Stimulated activated CD4-positive, alpha-beta T cell treated with anti-CD3 and anti-CD28 coated beads, TNF-alpha, amount 100 ng/mL, for 4 hours (primary cell): ENCODE results near the gene ENOPH1.

Experiments
- DNase-seq, 3 experiments: peaks; one replicate each; pipeline ENCODE4 v3.0.0-alpha.2; 2020; ENCODE audit warnings: low read depth in 3 of 3

Gene ENOPH1

DNA sequence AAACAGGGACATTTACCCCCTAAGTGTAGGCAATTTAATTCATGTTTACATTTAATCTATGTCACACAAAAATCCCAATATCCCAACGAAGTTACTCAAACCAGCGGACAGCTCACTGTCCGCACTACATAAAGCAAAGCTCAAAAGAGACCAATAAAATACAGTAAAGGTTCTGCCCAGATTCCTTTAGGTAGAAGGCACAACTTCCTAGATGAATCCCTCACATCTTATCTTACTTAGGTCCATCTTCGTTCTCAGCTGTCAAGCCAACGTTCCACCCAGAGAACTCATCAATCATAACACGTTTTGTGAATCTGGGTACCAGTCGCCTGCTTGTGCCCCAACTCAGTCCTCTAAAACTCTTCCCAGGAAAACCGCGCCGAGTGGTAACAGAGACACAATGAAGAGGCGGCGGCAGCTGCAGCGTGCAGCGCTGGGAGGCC lies 1.8 kb upstream of the ENOPH1 start:
- DNase-seq, result no peak

DNA sequence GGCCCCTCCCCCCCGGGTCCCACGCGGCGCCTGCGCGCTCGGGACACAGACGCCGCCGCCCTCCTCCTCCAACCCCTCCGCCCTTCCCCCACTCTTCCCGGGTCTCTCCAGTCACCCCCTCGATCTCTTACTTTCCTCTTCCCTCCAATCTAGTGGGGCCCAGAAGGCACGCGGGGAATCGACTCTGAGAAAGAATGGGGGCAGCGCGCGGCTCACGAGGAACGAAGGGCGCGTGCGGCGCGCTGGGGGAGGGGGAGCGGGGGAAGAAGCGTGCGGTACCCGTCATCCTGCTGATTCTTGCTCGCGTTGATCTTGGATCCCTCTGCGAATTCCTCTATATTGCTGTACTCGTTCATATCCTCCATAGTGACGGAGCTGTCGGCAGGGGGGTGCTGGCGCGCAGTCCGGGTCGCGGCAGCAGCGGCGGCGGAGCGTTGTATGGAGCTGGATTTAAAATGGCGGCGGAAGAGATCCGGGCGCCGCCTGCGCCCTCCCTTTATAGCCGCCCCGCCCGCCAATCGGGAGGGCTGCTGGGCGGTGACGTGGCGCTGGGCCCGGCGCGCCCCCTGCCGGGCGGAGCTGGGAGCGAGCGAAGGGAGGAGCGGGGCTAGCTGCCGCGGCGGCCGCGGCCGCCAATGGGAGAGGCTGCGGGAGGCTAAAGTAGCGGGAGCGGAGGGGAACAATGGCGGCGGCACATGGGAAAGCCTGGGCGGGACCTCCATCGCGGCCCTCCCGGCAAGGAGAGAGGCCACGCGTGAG lies 1.2 kb upstream of the ENOPH1 start:
- peak; percentile 85 to 87 (median 87) for DNase-seq

DNA sequence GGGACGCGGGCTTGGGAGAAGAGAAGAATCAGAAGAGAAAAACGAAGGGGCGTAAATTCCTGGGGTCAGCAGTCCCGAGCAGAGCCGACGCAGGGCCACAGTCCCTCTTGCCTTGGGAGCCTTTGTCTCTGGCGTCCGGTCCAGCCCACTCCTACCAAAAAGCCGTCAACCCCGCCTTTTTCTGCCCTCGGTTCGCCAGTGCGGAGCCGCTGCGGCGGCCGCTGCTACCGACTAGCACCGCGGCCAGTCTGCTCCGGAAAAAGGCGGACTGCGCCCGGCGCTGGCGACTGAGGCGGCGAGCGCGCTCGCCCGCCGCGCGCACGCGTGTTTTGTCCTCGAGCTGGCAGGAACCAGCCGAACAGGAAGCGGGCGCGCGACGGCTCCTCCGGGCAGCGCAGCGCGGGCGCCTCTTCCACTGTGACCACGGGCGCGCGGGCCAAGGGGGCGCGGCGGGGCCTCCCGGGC lies 630 bp upstream of the ENOPH1 start:
- no peak for DNase-seq

DNA sequence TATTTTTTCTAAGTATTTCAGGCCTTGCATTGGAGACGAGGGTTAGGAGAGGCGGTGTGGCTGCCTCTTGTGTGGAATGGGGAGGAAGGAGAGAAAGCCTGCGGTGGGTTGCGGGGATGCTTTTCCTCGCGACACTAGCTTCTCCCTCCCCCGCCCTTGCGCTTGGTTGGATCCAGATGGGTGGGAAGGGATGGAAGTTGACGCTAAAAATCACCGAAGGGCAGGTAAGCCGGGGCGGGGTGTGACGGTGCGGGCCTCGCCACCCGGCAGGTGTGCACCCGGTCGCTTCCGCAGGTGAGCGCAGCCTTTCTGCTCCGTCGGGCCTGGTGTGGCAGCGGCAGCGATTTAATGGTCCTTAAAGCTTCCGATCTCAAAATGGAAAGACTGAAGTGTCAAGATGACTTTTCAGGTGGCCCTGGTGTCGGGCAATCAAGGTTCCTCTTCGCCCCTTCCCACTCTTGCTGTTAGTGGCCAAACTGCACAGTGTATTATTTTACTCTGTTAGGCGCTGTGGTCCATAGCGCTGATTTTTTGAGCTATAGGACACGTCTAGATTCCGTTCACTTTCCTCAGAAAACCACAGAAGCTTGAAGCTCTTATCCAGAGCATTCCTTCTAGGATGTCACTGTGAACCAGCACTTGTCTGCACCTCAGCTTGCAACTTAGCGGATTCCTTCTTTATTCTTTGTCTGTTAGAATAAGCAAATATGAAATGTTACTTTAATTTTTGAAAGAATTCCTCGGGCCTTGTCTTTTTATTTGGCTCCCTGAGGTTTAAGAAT lies 765 bp downstream of the ENOPH1 start:
- peak in 2 of 3 experiments; percentile 12 to 15 for DNase-seq

DNA sequence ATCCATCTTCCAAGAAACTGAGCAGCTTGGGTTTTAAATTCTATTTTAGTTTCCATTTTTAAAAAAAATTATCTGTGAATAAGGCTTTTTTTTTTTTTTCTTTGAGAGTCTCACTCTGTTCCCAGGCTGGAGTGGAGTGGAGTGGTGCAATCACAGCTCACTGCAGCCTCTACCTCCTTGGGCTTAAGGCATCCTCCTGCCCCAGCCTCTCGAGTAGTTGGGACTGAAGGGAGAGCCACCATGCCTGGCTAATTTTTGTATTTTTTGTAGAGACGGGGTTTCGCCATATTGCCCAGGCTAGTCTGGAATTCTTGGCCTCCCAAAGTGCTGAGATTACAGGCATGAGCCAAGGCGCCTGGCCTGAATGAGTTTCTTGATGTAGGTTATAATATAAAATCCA lies 1.4 kb downstream of the ENOPH1 start:
- DNase-seq, result no peak

DNA sequence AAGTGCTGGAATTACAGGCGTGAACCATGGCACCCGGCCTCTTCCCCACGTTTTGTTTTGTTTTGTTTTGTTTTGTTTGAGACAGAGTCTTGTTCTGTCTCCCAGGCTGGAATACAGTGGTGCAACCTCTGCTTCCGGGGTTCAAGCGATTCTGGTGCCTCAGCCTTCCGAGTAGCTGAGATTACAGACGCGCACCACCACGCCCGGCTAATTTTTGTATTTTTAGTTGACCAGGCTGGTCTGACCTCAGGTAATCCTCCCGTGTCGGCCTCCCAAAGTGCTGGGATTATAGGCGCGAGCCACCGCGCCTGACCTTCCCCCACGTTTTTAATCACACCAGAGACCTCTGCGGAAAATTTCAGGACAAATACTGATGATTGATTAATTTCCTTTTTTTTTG lies 2.2 kb downstream of the ENOPH1 start:
- no peak for DNase-seq

DNA sequence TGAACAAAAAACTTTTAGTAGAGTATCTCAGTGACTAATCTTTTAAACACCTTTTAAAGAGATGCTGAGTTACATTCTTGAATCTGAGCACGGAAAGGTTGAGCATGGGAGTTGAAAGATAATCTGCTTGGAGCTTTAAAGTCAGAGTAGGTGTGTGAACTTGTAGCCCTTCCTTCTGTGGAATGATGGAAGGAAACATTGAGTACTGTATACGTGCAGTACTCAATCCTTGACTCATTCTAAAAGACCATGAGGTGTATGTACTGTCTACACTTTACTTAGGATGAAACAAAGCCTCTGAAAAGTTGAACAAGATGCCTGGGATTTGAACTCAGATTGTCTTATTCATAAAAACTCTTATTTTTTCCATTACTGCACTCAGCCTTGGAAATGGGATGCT lies 3.4 kb downstream of the ENOPH1 start:
- DNase-seq, result no peak

DNA sequence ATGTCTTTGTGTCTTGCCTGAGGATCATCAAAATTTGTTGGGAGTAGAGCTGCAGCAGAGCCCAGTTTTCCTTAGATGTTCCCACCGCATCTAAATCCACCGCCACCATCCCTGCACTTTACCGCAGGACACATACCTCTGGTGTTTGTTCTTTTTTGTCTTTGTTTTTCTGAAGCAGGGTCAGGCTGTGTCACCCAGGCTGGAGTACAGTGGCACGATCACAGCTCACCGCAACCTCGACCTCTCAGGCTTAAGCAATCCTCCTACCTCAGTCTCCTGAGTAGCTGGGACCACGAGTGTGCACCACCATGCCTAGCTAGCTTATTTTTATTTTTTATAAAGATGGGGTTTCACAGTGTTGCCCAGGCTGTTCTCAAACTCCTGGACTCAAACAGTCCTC lies 4.6 kb downstream of the ENOPH1 start:
- DNase-seq, result no peak

DNA sequence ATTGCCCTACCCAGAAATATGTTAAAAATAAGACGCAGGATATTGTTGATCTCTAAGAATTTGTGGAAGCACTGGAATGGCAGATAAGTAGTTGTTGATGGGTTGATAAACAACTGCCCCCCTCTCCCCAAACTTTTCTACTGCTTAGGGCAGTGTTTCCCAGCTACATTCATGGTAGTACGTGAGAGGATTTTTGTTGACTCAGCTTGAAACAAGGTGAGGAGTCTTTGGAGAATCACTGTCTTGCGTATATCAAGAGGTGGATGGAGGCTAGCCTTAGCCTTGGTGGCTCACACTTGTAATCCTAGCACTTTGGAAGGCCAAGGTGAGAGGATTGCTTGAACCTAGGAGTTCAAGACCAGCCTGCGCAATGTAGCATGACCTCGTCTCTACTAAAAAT lies 5.7 kb downstream of the ENOPH1 start:
- no peak for DNase-seq

DNA sequence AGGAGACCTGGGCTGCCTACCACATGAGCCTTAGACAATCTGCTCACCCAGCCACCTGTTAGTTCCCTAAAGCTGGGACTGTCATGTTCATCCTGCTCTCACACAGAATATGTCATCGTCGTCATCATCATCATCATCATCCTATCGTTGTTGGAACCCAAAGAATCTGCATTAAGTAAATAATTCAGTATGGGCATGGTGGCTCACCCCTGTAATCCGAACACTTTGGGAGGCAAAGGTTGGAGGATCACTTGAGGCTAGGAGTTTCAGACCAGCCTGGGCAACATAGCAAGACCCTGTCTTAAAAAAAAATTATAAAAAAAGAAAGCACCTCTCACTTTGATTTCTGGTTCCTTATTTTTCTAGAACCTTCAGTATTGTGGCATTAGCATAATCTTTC lies 6.4 kb downstream of the ENOPH1 start:
- DNase-seq, result no peak

DNA sequence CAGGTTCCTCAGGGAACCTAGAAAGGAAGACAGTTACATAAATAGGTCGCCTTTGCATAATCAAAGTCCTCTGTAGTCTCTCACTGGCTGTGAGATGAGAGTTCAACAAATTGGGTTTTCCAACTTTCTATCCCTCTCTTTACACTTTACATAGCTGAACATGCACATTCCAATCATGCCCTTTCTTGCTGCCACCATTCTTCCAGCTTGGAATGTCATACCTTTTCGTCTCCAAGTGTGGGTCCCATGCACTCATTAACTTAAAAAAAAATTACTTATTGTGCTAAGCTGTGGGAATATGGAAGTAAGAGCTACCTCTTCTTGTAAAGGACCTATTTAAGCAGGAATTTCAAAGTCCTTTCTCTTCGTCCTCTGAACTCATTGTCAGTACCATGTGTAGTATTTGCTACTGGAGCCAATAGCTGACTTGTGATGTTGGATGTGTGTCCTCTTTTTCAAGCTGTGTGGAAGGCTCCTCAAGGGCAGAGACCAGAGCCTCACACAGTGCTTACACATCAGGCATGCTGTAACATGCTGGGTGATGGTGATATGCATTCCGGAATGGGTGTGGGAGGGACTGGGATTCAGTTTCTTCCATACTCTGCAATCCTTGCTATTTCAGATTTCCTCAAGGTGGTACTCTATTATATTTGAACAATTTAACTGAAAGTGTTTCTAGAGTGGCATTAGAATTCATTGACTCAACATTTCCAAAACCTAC lies 7.1 kb downstream of the ENOPH1 start:
- no peak for DNase-seq

DNA sequence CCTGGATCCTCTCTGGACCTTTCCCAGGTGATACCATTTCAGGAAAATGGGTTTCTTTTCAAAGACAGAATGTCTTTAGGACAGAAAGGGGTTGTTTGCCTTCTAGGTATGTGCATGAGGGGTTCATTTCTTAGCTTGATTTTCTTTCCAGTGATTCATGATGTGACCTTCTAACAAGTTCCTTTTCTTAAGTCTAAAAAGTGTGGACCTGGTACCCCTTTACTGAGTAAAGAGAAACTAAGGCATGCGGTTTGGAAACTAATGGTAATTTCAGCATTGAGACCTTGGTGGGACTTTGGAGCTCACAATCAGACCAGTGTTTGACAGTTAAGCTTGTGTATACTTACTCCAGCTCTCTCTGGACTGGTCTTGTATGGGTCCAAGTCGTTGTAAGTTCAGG lies 8.7 kb downstream of the ENOPH1 start:
- no peak for DNase-seq

DNA sequence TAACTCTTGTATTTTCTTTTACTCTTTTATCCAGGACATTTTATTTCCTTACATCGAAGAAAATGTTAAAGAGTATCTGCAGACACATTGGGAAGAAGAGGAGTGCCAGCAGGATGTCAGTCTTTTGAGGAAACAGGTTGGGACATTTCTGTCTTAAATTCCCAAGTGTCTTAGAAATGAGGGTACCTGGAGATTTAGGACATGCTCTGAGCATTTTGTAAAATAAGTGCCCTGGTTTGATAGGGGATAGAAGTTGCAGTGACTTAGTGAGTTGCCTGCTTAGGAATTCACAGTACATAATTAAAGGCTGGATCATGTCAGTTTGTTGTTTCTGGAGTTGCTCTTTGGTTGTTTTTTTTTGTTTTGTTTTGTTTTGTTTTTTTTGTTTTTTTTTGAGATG lies 17.5 kb downstream of the ENOPH1 start:
- no peak for DNase-seq

DNA sequence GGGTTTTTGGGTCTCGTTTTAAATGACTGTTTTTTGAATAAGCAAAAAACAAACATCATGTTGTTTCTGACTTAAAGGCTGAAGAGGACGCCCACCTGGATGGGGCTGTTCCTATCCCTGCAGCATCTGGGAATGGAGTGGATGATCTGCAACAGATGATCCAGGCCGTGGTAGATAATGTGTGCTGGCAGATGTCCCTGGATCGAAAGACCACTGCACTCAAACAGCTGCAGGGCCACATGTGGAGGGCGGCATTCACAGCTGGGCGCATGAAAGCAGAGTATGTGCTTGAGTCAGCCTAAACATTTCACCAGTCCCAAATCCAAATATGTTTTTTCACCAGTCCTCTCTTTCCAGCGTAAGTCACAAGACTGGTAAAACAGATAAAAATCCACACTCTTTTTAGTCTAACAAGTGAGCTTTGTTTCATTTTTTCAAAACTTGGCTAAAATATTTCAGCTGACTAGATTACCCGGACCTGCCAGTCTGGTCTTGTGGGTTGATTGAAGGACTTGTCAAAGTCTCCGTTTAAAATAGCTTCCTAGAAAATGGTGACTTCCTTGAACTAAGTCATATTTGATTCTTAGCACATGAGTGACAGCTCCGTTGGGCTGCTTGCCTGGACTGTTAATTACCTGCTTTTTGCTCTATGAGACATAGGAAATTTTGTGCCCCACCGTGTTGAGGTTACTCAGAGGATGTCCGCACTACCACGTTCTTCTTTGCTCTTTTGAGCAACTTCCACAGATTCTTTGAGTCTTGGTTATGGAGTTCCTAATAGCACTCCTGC lies 20.8 kb downstream of the ENOPH1 start:
- DNase-seq, result no peak

DNA sequence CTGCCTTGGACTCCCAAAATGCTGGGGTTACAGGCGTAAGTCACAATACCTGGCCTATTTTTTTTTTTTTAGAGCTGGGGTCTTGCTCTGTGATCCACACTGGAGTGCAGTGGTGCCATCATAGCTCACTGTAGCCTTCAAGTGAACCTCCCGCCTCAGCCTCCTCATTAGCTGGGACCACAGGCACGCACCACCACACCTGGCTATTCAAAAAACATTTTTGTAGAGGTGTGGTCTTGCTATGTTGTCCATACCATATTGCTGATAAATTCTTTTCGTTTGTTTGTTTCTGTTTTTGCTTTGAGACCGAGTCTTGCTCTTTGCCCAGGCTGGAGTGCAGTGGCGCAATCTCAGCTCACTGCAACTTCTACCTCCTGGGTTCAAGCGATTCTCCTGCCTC lies 21.6 kb downstream of the ENOPH1 start:
- DNase-seq, result no peak

DNA sequence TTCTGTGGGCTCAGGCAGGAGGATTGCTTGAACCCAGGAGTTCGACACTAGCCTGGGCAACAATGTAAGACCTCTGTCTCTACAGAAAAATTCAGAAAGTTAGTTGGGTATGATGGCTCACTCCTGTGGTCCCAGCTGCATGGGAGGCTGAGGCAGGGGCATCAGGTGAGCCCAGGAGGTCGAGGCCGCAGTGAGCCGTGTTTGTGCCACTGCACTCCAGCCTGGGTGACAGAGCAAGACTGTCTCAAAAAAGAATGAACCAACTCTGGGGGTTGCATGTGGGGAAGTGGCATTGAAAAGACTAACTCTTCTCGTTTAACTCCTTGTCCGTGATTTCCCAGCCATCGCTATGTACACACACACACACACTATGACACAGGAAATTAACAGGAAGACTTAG lies 26.9 kb downstream of the ENOPH1 start:
- DNase-seq, result no peak

DNA sequence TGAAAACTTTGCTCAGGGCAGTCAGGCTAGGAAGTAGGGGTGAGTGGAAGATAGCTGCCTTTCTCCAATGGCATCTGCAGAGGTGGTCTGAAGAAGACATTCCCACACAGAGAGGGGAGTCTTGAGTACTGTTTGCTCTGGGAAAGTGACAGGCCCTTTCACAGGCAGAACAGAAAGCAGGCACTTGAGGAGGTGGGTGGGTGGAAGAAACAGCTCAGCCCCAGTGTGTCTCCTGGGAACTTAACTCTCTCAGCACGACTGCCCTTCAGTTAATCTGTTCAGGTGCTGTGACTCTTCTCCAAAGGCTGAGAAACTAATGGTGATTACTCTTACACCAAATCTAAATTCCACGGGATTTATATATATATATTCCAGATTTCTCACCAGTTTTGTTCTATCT lies 28.3 kb downstream of the ENOPH1 start:
- DNase-seq, result no peak

DNA sequence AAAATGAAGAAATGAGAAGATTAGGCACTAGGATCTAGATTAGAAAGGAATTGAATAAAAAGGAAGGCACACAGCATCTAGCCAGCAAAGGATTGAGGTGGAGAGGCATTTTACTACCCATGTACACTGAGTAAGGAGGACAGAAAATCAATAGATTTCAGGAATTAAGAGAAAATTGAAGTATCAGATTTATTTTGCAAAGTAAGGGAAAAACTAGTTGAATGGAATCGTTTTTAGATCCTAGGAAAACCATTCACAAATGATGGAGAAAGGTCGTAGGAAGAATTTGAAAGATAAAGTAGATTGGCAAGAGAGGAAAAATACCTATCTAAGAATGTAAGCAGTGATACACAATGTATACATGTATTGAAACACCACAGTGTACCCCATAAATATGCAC lies 31.3 kb downstream of the ENOPH1 start:
- DNase-seq, result no peak

DNA sequence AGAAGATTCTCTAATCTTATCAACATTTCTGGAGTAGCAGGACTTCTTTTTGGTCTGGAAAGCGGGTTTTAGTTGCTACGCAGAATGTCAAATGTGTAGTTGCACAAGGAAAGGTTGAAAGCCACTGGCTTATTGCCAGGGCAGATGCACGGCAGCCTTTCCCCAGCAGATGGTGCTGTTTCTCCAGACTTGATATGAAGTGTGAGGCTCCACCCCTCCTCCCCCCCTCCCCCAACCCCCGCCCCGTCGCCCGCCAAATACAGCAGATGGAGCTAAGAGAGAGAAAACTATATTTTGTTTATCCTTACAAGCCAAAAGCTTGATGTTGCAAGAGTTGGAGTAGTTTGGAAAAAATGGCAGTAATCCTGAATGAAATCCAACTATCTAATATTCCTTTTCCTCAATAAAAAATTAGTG lies 32.0 kb downstream of the ENOPH1 start:
- DNase-seq, result peak; percentile 56 to 77 (median 70)

DNA sequence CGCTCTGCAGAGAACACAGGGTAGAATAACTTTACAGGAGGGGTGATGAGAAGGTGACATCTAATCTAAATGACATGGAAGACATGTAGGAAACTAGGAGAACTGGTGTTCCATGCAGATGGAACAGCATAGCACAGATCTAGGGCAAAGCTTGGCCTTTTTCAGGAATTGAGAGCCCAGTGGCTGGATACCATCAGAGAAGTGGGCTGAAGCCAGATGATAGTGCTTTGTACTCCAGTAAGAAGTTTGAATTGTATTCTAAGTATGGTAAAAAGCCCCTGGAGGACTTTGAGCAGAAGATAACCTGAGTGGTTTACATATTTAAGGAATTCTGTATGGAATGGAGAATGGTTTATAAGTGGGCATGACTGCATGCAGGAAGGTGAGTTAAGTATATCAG lies 32.8 kb downstream of the ENOPH1 start:
- no peak for DNase-seq

DNA sequence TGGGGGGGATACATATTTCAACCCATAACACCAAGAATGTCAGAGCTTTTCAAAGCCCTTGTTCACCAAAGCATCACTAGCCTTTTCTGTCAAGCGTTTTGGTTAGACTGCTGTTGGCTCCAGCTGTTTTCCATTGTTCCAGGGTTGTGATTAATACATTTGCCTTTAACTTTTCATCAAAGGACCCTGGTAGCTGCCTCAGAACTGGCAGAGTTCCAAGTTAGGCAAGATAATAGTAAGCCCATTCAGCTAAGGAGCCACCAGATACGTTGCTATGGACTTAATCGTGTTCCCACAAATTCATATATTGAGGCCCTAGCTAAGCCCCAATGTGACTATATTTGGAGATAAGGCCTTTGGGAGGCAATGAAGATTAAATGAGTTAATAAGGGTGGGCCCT lies 37.1 kb downstream of the ENOPH1 start:
- no peak for DNase-seq
